ENCODE data around the gene BLOC1S4.
"Not testable (repeated sequence)": the region's sequence is repeated elsewhere in the genome, so short reads cannot be mapped to it uniquely, and the experiment has no call there.

Gene BLOC1S4

DNA sequence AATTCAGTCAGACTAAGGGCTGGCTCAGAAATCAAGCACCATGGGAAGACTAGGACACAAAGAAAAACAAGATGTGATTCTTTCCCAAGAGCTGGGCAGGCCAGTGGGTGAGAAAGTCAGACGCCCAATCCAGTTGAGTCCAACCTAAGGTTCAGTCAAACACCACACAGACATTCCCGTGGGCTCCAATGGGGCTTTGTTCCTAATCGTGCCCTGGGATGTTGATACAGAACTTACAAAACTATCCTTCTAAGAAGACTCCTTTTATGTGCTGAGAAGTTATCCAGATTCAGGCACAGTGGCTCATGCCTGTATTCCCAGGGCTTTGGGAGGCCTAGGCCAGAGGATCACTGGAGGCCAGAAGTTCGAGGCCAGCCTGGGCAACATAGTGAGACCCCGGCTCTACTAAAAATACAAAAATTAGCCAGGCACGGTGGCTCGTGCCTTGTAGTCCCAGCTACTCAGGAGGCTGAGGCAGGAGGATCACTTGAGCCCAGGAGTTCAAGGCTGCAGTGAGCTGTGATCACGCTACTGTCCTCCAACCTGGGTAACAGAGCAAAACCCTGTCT, 3.7 kb downstream of the BLOC1S4 start:
- DNase-seq, result no peak

DNA sequence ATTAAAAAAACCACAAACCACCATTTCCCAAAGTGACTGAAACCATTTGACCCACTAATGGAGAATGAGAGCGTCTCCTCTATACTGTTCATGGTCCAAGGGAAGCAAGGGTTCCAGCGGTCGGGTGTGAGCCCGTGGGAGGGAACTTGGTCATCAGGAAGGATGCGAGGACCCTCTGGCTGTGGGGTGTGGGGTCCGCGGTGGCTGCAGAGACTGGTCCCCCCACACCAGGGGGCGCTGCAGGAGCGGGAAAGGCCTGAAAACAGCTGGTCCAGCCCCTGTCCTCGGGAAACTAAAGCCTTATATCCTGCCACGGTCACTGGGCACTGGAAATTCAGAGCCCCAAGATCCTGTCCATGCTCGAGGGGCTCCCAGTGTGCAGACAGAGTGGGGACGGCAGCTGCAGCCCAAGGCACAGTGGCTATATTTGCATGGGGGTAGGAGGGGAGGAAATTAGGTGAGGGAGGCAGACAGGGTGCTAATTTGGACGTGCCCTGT, 4.3 kb downstream of the BLOC1S4 start:
- DNase-seq, result peak; percentile 73

GRCh38 chr4:6721121-6721520, 5.1 kb downstream of the BLOC1S4 start:
- no peak for DNase-seq

DNA sequence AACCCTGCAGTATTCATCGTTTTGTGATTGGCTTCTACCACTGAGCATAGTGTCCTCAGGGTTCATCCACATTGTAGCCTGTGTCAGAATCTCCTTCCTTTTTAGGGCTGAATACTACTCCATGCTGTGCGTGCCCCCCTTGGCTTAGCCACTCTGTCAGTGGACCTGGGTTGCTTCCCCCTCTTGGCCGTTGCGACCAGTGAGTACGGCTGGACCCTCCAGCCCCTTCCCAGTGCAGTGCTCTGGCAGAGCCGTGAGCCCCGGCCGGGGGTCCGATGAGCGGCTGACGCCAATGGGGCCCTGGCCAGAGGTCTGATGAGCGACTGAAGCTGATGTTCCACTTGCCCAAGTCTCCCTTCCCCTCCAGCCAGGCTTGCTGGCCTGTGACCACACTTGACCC, 6.9 kb downstream of the BLOC1S4 start:
- no peak for DNase-seq

DNA sequence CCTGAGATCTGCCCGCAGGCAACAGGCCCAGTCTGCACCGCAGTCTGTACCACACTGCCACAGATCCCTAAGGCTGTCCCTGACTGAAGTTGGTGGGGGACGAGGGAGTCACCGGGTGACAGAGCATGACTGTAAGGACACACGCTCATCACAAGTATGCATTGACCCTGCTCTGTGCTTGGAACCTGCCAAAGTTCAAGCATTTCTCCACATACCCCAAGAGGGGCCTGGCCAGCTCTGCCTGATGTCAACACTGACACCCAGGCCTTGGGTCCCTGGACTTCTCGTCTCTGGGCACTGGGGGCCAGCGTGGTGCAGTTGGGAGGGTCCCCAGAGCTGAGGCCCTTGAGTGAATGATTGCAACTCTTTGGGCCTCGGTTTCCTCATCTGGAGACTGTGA, 7.9 kb downstream of the BLOC1S4 start:
- no peak for DNase-seq

DNA sequence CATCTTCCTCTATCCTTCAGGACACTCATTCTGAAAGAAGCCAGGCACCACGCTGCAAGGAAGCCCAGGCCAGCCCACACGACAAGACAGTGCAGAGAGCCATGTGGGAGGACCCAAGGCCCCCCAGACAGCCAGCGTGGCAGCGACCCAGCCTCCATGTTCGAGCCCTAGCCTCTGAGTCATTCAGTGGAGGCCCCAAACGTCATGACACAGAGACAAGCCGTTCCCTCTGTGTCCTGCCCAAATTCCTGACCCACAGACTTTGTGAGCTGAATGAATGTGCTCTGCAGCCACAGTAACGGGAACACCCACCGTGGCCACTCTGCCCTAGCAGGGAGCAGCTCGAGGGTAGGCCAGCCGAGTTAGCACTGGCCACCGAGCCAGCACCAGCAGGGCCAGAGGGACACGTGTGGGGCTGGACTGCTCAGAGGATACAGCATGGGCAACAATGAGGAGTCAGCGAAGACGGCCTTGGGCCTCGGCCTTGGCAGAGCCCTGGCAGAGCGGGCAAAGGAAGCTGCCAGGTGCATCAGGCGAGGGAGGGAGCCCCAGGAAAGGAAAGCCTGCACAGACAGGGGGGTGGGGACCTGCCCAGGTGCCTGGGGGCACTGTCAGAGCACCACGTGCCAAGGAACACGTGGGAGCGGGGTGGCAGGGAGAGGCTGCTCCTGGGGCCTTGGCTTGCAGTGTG, 8.6 kb downstream of the BLOC1S4 start:
- DNase-seq, result no peak

DNA sequence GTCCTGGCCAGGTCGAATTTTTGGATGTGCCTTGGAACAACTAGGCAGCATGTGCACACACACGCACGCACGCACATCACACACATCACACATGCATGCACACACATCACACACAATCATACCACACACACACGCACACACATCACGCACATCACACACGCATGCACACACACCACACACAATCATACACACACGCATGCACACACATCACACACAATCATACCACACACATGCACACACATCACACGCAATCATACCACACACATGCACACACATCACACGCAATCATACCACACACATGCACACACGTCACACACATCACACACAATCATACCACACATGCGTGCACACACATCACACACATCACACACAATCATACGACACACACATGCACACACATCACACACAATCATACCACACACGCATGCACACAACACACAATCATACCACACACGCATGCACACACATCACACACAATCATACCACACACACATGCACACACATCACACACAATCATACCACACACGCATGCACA, 9.5 kb downstream of the BLOC1S4 start:
- not testable (repeated sequence) for DNase-seq

- no peak for DNase-seq
Measured at GRCh38 chr4:6727081-6727942, 11.3 kb downstream of the BLOC1S4 start.

GRCh38 chr4:6727943-6728250, 11.9 kb downstream of the BLOC1S4 start:
- no peak for DNase-seq

DNA sequence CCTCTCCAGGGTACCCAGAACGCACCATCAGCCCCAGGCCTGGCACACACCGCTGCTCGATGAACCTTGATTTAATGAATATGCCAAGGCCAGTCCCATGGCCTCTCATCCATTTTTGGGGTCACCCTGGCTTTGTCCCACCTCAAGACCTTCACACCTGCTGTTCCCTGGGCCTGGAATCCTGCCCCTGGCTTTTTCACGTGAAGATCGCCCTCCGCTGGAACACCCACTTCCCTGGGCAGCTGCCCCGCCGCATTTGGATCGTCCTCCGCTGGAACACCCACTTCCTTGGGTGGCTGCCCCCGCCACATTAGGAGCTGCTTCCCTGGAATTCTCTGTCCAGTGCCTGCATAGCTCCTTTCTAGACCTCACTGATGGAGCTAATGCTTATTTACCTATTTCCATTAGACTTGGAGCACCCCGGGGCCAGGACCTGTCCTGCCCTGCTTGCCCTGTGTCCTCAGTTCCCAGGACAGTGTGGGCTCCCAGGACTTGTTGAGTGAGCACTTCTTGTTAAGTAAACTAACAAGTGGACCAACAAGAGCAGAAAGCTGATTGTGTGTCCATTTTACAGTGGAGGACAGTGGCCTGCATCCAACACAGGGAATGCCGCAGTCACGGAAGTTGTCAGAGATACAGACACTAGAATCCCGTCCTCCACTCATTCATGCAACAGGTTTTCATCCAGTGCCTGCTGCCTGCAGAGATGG, 12.5 kb downstream of the BLOC1S4 start:
- DNase-seq, result no peak

GRCh38 chr4:6730603-6731317, 14.8 kb downstream of the BLOC1S4 start:
- no peak for DNase-seq

DNA sequence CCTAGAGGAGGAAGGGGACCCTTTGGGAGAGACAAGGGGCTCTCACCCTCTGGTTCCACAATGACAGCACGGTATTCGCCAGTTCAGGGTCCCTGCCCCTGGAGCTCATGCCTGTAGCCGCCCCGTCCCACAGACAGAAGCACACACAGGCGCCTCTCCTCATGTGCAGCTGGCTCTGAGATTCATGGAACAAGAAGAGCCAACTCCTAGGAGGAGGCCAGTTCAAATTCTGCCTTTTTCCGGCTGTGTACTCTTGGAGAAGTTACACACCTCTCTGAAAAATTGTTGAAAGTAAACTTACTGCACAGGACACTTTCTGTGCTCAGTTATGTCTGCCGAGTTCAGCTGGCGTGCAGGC, 15.3 kb downstream of the BLOC1S4 start:
- DNase-seq, result no peak

GRCh38 chr4:6731780-6732179, 15.8 kb downstream of the BLOC1S4 start:
- no peak for DNase-seq

DNA sequence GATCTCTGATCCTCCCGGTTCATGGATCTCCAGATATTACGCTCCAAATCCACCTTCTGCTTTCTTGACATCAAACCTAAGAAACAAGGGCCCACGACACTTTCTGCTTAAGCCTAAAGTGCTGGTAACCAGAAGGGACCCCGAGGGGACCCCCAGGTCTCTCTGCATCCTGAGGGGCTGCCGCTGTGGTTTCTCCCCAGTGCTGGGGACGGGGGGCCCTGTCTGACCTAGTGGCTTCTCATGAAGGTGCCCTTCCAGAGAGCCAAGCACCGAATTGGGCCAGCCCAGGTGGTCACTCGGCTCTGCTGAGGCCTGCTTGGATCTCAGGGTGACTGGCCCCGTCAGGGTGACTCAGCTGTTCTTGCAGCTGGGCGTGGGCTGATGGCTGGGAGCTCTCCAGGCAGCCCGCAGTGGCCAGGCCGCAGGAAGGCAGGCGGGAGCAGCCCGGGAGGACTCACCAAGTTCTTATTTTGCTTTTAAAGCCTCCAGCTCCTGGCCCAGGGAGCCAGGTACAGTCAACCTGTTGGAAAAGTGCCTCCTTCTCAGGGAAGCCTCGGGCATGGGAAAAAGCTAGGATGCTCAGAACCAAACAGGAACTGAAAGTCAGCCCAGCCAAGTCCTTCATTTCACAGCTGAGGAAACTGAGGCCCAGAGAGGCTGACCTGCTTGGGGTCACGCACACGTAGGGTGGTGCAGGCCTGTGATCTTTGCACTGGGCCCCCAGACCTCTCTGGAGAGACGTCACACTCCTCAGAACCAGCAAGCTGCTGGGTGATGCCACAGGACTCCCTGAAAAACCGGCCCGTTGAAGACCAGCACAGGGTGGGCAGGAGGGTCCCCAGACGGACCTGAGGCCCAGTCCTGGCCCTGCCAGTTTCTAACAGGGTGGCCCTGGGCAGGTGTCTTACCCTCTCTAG, 16.7 kb downstream of the BLOC1S4 start:
- no peak for DNase-seq

DNA sequence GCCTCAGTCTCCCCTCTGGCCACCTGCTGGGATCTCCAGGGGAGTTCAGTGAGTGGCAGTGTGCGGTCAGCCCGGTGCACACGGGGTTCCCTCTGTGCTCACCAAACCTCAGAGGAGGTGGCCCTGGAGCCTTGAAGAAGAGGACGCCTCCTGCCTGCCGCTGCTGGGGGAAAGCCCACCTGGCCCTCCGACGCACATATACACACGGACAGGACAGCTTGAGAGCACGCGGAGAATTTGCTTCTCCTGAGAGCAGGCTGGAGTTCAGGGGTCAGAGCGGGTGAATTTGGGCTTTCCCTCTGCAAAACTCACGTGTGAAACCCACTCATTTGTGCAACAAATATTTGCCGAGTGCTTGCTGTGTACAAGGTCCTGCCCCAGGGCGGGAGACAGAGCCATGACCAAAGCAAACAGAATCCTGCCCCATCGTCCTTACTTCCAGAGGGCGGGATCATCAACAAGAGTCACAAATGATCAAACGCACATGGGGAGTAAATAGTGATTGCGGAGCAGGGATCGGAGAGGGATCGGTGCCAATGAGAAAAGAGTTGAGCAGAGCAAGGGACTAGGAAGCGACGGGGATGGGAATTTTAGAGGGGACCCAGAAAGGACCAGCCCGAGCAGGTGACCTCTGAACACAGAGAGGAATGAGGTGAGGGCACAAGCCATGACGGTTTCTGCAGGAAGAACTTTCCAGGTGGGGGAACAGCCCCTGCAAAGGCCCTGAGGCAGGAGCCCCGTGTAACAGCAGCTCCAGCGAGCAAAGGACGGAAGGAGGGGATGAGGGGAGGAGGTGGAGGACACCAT, 17.6 kb downstream of the BLOC1S4 start:
- DNase-seq, result no peak

GRCh38 chr4:6734165-6734786, 18.3 kb downstream of the BLOC1S4 start:
- no peak for DNase-seq

- DNase-seq, result no peak
Measured at GRCh38 chr4:6739920-6740319, 23.9 kb downstream of the BLOC1S4 start.

DNA sequence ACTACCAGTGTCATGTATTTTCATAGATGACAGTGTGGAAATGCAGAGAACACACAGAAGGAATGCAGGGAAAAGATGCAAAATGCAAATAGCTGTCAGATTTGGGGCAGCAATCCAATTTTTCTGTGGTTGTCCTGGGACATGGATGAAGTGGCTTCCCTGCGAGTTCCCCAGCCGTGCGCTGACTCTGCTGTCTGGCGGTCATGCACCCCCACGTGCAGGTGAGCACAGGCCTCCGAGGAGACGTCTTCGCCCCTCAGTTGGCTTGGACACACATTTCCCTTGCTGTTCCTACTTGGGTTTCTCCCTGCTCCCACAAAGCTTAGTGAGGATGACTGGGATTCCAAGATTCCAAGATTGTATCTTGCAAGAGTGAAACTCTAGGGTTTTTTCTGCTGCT, 24.4 kb downstream of the BLOC1S4 start:
- DNase-seq, result no peak

- no peak for DNase-seq
Measured at GRCh38 chr4:6742507-6742906, 26.5 kb downstream of the BLOC1S4 start.

DNA sequence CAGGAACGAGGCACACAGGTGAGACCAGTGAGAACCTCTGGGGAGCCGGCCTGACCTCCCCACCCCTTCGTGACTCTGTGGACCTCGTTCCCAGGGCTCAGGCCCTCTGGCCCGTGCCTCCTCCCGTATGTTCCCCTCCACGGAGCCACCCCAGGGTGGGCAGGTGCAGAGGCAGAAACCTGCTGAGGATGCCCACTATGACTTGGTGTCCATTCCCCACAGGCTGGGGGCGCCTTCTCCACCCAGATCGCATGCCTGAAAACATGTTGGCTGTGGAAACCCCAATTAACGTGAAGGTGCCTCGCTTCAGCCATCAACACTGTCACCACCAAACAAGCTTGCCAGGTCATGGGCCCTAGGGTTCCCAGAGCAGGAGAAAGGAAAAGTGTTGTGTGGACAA, 27.0 kb downstream of the BLOC1S4 start:
- no peak for DNase-seq
